ENCODE results near the gene KIAA1671.

DNA sequence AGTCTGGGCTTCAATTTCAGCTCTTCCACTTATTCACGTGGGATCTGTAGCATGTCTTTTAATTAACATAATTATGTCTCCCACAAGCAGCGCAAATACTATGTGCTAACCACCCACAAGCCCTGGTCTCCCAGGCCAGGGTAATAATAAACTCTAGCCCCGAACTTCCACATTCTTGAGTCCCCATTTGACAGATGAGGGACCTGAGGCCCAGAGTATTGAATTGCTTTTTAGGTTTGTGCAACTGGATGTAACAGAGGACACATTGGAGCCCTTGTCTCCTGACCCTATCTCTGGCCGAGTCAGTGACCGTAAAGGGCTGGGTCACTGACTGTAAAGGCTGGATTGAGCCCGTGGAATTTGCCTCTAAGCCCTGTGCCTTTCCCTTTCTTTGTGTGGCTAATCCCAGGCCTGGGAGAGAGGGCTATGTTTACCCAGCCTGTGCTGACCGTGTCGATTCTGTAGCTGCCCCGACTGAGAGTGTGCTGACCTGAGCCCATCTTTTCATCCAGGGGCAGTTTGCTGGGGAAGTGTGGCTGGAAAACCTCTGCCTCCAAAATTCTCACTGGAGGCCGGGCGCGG lies 270.8 kb downstream of the KIAA1671 start:
- TF ChIP-seq, protein P1, sequence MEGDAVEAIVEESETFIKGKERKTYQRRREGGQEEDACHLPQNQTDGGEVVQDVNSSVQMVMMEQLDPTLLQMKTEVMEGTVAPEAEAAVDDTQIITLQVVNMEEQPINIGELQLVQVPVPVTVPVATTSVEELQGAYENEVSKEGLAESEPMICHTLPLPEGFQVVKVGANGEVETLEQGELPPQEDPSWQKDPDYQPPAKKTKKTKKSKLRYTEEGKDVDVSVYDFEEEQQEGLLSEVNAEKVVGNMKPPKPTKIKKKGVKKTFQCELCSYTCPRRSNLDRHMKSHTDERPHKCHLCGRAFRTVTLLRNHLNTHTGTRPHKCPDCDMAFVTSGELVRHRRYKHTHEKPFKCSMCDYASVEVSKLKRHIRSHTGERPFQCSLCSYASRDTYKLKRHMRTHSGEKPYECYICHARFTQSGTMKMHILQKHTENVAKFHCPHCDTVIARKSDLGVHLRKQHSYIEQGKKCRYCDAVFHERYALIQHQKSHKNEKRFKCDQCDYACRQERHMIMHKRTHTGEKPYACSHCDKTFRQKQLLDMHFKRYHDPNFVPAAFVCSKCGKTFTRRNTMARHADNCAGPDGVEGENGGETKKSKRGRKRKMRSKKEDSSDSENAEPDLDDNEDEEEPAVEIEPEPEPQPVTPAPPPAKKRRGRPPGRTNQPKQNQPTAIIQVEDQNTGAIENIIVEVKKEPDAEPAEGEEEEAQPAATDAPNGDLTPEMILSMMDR (conservative IDR thresholded peaks at IDR 0.05; ENCODE audit: low read depth, low read length): no peak
- TF ChIP-seq RCOR1 (IDR thresholded peaks at IDR 0.05; ENCODE audit: insufficient replicate concordance, low read length) (no peak), BHLHE40 (IDR thresholded peaks at IDR 0.05; ENCODE audit: low read depth, low read length) (no peak), POLR2A (IDR thresholded peaks at IDR 0.05; ENCODE audit: low read depth, low read length) (no peak), MXI1 (IDR thresholded peaks at IDR 0.05; ENCODE audit: borderline replicate concordance, low read depth, low read length) (no peak), CHD1 (IDR thresholded peaks at IDR 0.05; ENCODE audit: low read depth, low read length) (no peak), RAD21 (IDR thresholded peaks at IDR 0.05; ENCODE audit: low read length) (no peak), RFX5 (IDR thresholded peaks at IDR 0.05; ENCODE audit: low read depth, low read length) (no peak), MAZ (IDR thresholded peaks at IDR 0.05; ENCODE audit: borderline replicate concordance, low read depth, low read length) (no peak)
